Iris pigment epithelial cell (primary cell): ENCODE data around the gene ARHGEF25.
"Not testable (repeated sequence)": the region's sequence is repeated elsewhere in the genome, so short reads cannot be mapped to it uniquely, and the experiment has no call there.

Experiments used
- DNase-seq: peaks from one replicate; pipeline ENCODE4 v3.0.0-alpha.2; 2011; ENCODE audit warnings: low read depth

ARHGEF25 gene

GRCh38 chr12:57609781-57610553, 1.3 kb upstream of the ARHGEF25 start:
- DNase-seq, result no peak

GRCh38 chr12:57610554-57611107, 604 bp upstream of the ARHGEF25 start:
- DNase-seq, result no peak

GRCh38 chr12:57611827-57612710, 834 bp downstream of the ARHGEF25 start:
- no peak for DNase-seq

- no peak for DNase-seq
These were observed 1.6 kb downstream of the ARHGEF25 start for GRCh38 chr12:57612711-57613426.

GRCh38 chr12:57613427-57614109, 2.3 kb downstream of the ARHGEF25 start:
- DNase-seq, result no peak

- peak; percentile 44 for DNase-seq
These were observed 3.1 kb downstream of the ARHGEF25 start for GRCh38 chr12:57614178-57614947.

GRCh38 chr12:57614948-57615500, 3.8 kb downstream of the ARHGEF25 start:
- no peak for DNase-seq

GRCh38 chr12:57615637-57616036, 4.4 kb downstream of the ARHGEF25 start:
- no peak for DNase-seq

- DNase-seq, result no peak
These were observed 5.3 kb downstream of the ARHGEF25 start for GRCh38 chr12:57616383-57617101.

GRCh38 chr12:57617942-57618341, 6.7 kb downstream of the ARHGEF25 start:
- DNase-seq, result no peak

GRCh38 chr12:57618431-57618830, 7.2 kb downstream of the ARHGEF25 start:
- not testable (repeated sequence) for DNase-seq

GRCh38 chr12:57618966-57619433, 7.8 kb downstream of the ARHGEF25 start:
- DNase-seq, result no peak

- no peak for DNase-seq
These were observed 8.4 kb downstream of the ARHGEF25 start for GRCh38 chr12:57619434-57620244.

- no peak for DNase-seq
These were observed 9.2 kb downstream of the ARHGEF25 start for GRCh38 chr12:57620245-57620935.

GRCh38 chr12:57620936-57621496, 9.8 kb downstream of the ARHGEF25 start:
- DNase-seq, result no peak

- DNase-seq, result no peak
These were observed 10.5 kb downstream of the ARHGEF25 start for GRCh38 chr12:57621497-57622292.
